GM12891 (cell line): ENCODE measurements around the gene RAX.

ENCODE experiments used
- DNase-seq: peaks from one replicate; pipeline ENCODE4 v3.0.0; 2011; ENCODE audit warnings: low spot score; ENCODE audit not compliant: insufficient read length
- FAIRE-seq: peaks from 2 replicates; lab custom pipeline; 2011; peaks lifted over from hg19 to GRCh38; lab: Jason Lieb, UNC
- PAX5 ChIP-seq: IDR thresholded peaks from 2 replicates; pipeline ENCODE4 v1.6.1; 2011; ENCODE audit warnings: low read length, moderate library complexity, mild to moderate bottlenecking; ENCODE audit not compliant: insufficient read depth, severe bottlenecking
- POLR2A ChIP-seq: IDR thresholded peaks from 2 replicates; pipeline ENCODE4 v1.6.1; 2011; ENCODE audit warnings: low read depth, low read length, control low read depth
- POLR2AphosphoS5 ChIP-seq: IDR thresholded peaks from 2 replicates; pipeline ENCODE4 v1.6.1; 2011; ENCODE audit warnings: low read depth, low read length, control low read depth
- POU2F2 ChIP-seq: IDR thresholded peaks from 2 replicates; pipeline ENCODE4 v1.6.1; 2011; ENCODE audit warnings: low read depth, mild to moderate bottlenecking, control low read depth, low read length, moderate library complexity
- SPI1 ChIP-seq: IDR thresholded peaks from 2 replicates; pipeline ENCODE4 v1.6.1; 2011; ENCODE audit warnings: low read depth, low read length, control low read depth
- TAF1 ChIP-seq: IDR thresholded peaks from 2 replicates; pipeline ENCODE4 v1.6.1; 2011; ENCODE audit warnings: low read depth, low read length, control low read depth

RAX gene

GRCh38 chr18:59301929-59302328 lies 28.7 kb upstream of the RAX start:
- TF ChIP-seq PAX5 (no peak), SPI1 (no peak), TAF1 (no peak), POLR2AphosphoS5 (no peak), POLR2A (no peak), POU2F2 (no peak)
- DNase-seq (no peak), FAIRE-seq (no peak)

- FAIRE-seq: no peak
- no peak for DNase-seq
- no peak for TF ChIP-seq POLR2AphosphoS5
- TF ChIP-seq PAX5: no peak
- TF ChIP-seq TAF1: no peak
- TF ChIP-seq POU2F2: no peak
- TF ChIP-seq POLR2A: no peak
- TF ChIP-seq SPI1: no peak
These were observed 27.5 kb upstream of the RAX start for GRCh38 chr18:59300676-59301285.

DNA sequence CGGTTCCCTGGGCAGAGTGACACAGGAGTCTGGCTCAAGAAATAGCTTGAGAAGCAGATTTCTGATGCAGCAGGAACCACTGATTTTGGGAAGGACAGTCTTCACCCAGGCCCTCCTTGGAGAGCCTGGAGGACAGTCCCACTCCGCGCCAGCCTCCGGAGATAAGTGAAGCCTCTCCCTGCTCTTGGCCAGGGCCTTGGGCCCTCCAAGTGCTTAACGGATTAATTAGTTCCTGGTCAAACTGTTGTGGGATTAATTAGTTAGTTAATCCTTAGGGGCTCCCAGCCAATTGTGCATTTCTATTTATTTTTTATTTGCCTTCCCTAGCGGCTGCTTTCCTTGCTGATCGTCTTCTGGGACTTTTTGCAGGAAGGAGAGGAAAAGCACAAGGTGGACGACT lies 25.6 kb upstream of the RAX start:
- FAIRE-seq: no peak
- TF ChIP-seq PAX5 (no peak), TAF1 (no peak), POU2F2 (no peak), POLR2A (no peak), POLR2AphosphoS5 (no peak), SPI1 (no peak)
- DNase-seq: no peak

DNA sequence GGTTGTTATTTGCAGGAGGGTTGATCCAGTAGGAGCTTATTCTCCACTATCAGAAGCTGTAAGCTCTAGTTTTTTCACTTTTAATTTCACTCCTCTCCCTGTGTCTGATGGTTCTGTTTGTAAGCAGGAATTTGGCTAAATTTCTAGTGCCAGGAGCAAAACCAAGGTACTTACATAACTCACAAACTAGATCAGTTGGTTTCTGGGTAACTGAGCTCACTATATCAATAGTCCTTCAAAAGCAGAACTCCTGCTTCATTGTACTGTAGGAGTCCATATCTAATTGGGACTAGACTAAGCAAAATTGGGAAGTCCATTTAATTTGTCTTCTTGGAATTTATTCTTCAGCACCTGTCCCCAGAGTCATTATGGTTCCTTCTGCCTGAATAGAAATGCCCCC lies 20.1 kb upstream of the RAX start:
- FAIRE-seq: no peak
- DNase-seq: no peak
- TF ChIP-seq PAX5 (no peak), TAF1 (no peak), POLR2AphosphoS5 (no peak), SPI1 (no peak), POU2F2 (no peak), POLR2A (no peak)

DNA sequence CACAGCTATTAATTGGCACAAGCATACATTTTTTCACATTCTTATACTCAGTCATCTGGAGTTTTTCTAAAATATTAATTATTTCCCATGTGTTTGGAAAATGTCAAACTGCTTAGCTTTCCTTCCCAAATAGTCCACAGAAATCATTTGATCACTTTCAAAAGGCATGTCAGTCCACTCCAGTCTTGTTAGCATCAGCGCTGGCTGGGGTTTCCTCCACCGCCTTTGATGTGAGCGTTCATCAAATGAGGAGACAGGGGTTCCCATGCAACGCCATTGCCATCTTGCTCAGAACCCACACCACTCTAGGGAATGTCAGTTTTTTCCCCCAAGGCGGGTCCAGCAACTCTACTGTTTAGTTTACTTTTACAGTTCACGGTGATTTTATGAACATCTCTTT lies 13.1 kb upstream of the RAX start:
- DNase-seq (no peak), FAIRE-seq (no peak)
- TF ChIP-seq POLR2AphosphoS5 (no peak), POLR2A (no peak), TAF1 (no peak), POU2F2 (no peak), SPI1 (no peak), PAX5 (no peak)

DNA sequence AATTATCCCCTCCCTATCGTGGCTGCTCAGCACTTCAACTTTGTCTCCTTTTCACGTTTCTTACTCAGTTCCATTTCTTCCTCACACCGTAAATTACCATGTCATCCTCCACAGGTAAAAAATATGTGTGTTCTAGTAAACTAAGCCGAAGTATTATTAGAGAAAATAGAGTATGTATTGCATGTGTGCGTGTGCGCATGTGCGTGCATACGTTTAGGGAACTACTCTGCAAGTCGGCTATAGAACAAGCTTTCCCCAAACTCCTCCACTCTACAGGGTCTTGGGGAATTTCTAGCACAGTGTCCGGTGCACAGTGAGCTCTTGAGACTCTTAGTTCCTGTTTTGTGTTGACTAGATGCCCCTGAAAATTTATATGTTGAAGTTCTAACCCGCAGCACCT lies 9.1 kb upstream of the RAX start:
- FAIRE-seq (no peak), DNase-seq (no peak)
- TF ChIP-seq TAF1: no peak
- no peak for TF ChIP-seq PAX5
- TF ChIP-seq POU2F2: no peak
- TF ChIP-seq POLR2A: no peak
- no peak for TF ChIP-seq SPI1
- no peak for TF ChIP-seq POLR2AphosphoS5

DNA sequence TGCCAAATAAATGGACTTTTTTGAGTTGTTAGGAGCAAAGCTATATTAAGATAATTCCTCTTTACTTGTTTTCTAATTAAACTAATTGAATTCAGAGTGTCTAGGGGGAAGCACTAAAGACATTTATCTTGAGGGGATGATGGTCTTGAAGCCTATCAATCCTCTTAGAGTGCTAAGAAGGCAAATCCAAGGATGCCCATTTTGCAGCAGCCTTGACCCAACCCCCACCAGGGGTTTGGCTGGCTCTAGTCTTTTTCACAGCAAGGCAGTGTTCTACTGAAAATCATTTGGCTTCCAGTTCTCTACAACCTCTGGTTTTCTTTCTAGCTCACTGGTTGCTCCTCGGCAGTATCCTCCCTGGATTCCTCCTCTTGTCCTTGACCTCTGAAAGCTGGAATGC lies 6.5 kb upstream of the RAX start:
- FAIRE-seq (no peak), DNase-seq (no peak)
- TF ChIP-seq POLR2A (no peak), POLR2AphosphoS5 (no peak), TAF1 (no peak), SPI1 (no peak), PAX5 (no peak), POU2F2 (no peak)

DNA sequence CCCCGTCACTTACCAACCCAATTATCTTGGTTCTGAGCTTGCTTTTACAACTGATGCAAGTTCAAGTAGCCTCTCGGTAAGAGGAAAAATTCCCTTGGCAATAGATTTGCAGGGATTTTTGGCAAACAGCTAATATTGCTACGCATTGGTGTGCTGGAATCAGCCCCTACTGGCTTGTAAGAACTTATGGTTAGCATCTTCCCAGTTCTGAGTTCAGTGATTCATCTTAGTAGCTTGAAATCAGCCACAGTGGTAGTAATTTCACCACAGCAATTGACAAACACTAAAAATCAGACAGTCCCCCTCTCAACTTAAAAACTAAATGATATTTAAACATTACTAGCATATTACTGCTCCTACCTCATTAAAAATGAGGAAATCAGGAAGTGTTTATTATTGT lies 5.9 kb upstream of the RAX start:
- FAIRE-seq: no peak
- TF ChIP-seq SPI1: no peak
- no peak for TF ChIP-seq POLR2A
- no peak for TF ChIP-seq POLR2AphosphoS5
- no peak for TF ChIP-seq POU2F2
- no peak for TF ChIP-seq TAF1
- no peak for TF ChIP-seq PAX5
- no peak for DNase-seq

DNA sequence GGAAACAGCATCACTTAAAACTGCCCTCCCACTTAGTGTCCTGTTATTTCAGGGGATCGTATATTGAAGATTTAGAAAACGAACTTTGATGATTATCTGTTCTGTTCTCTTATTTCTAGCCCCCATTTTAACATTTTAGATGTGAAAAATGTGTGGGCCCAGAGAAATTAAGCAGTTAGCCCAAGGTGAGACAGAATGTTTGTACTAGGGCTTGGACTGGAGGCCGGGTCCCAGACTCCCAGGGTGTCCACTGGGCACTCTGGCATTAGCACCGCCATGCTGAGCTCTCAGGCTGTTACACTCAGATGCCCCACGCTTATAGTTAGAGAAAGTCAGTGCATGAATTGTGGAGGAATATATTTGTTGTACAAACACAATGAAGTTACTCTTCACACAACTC lies 5.5 kb upstream of the RAX start:
- TF ChIP-seq SPI1 (no peak), POU2F2 (no peak), POLR2A (no peak), PAX5 (no peak), TAF1 (no peak), POLR2AphosphoS5 (no peak)
- FAIRE-seq (no peak), DNase-seq (no peak)
